CD1c-positive myeloid dendritic cell (primary cell): Measurements from ENCODE around the gene EPHA2.

ENCODE experiments used
- DNase-seq: peaks from one replicate; pipeline ENCODE4 v3.0.0-alpha.2; 2016; ENCODE audit errors: extremely low spot score

Gene EPHA2

GRCh38 chr1:16183765-16184556 is 28.1 kb upstream of the EPHA2 start:
- DNase-seq = no peak

GRCh38 chr1:16183179-16183578 is 27.3 kb upstream of the EPHA2 start:
- peak; percentile 9 for DNase-seq

- no peak for DNase-seq
Observed at GRCh38 chr1:16181887-16182719, 26.2 kb upstream of the EPHA2 start.

GRCh38 chr1:16180291-16180824 is 24.5 kb upstream of the EPHA2 start:
- DNase-seq = no peak

- no peak for DNase-seq
Observed at GRCh38 chr1:16178596-16179497, 23.0 kb upstream of the EPHA2 start.

GRCh38 chr1:16177306-16177705 is 21.4 kb upstream of the EPHA2 start:
- DNase-seq = no peak

- DNase-seq = no peak
Observed at GRCh38 chr1:16176653-16177052, 20.8 kb upstream of the EPHA2 start.

GRCh38 chr1:16175610-16176553 is 20.0 kb upstream of the EPHA2 start:
- no peak for DNase-seq

- no peak for DNase-seq
Observed at GRCh38 chr1:16174886-16175598, 19.2 kb upstream of the EPHA2 start.

GRCh38 chr1:16174261-16174868 is 18.5 kb upstream of the EPHA2 start:
- no peak for DNase-seq

GRCh38 chr1:16173447-16174260 is 17.8 kb upstream of the EPHA2 start:
- peak; percentile 66 for DNase-seq

GRCh38 chr1:16172964-16173446 is 17.1 kb upstream of the EPHA2 start:
- DNase-seq = peak; percentile 85

- no peak for DNase-seq
Observed at GRCh38 chr1:16172218-16172830, 16.5 kb upstream of the EPHA2 start.

- DNase-seq = no peak
Observed at GRCh38 chr1:16171314-16172151, 15.7 kb upstream of the EPHA2 start.

GRCh38 chr1:16170283-16170673 is 14.4 kb upstream of the EPHA2 start:
- DNase-seq = no peak

GRCh38 chr1:16168622-16169360 is 12.9 kb upstream of the EPHA2 start:
- DNase-seq = peak; percentile 28
